Vagina (tissue), 2 donors: Measurements from ENCODE around the gene ARHGAP10.
A peak's percentile ranks its signal among the peaks of the same experiment; 100 is the strongest.

Experiments used
- CTCF ChIP-seq, 3 experiments: fragments of 450-650 bp in 2 of 3; fragments of 200-600 bp in 1 of 3; sonication (generic) in 1 of 3; IDR thresholded peaks; one replicate each; pipeline ENCODE4 v1.5.1; 2017 to 2019; ENCODE audit warnings: antibody characterized with exemption in 3 of 3, mild to moderate bottlenecking in 2 of 3, moderate library complexity in 2 of 3
- POLR2AphosphoS5 ChIP-seq, 2 donors: sonication (generic); formaldehyde crosslinking; IDR thresholded peaks; one replicate each; pipeline ENCODE4 v1.9.0; 2017; ENCODE audit warnings: antibody characterized with exemption in 2 of 2, mild to moderate bottlenecking in 2 of 2, low read depth in 1 of 2; ENCODE audit not compliant: insufficient read depth in 1 of 2

GRCh38 chr4:147683717-147684700, 47.9 kb upstream of the ARHGAP10 start, which contains the start of gene PRMT9:
- no peak for TF ChIP-seq CTCF (IDR thresholded peaks at IDR 0.05)
- TF ChIP-seq POLR2AphosphoS5 (IDR thresholded peaks at IDR 0.05; ENCODE audit: insufficient read depth in 1 of 2, low read depth in 1 of 2) = peak; percentile 89 to 98
